Ovary (tissue), 3 donors: ENCODE data around the gene TMEM167A.

ENCODE experiments used
- CTCF ChIP-seq, 3 donors: fragments of 450-650 bp in 2 of 3; fragments of 200-600 bp in 1 of 3; IDR thresholded peaks; one replicate each; pipeline versions ENCODE4 v1.5.1 to v1.8.0; 2016 to 2022; ENCODE audit warnings: antibody characterized with exemption in 3 of 3, mild to moderate bottlenecking in 1 of 3
- POLR2A ChIP-seq: fragments of 450-650 bp; IDR thresholded peaks from one replicate; pipeline ENCODE4 v1.6.1; 2017; ENCODE audit warnings: antibody characterized with exemption, mild to moderate bottlenecking, moderate library complexity
- donor health status: DM: no; HTN: no; CAD: no.

GRCh38 chr5:83034528-83035207 lies 42.5 kb downstream of the TMEM167A start:
- no peak for TF ChIP-seq CTCF (IDR thresholded peaks at IDR 0.05)
- TF ChIP-seq POLR2A, result no peak
